B cell (primary cell): ENCODE data around the gene CUTA. TPM values are rescaled to one million over a fixed set of nuclear protein-coding genes. Genes with fewer than 3 reads are reported as not detected.
A peak's percentile ranks its signal among the peaks of the same experiment; 100 is the strongest.

ENCODE experiments used
- ATAC-seq: fragments of 200-7000 bp; cut with Tn5 transposase; one replicate; pipeline ENCODE4 v1.10.0; 2021; ENCODE audit warnings: low read depth, mild to moderate bottlenecking, moderate number of reproducible peaks, moderate library complexity
- CTCF ChIA-PET: fragments of 350-600 bp; sonication (Branson Sonifier 250); formaldehyde crosslinking; loops from one replicate; lab custom pipeline; 2021; ENCODE audit warnings: antibody characterized with exemption, inconsistent platforms; lab: Charles Lee
- POLR2A ChIA-PET: fragments of 350-600 bp; sonication (Branson Sonifier 250); formaldehyde crosslinking; loops from one replicate; lab custom pipeline; 2021; ENCODE audit warnings: antibody characterized with exemption; lab: Charles Lee
- DNase-seq: peaks from one replicate; pipeline ENCODE4 v3.0.0; 2013
- H2AFZ ChIP-seq: 2 replicates; pipeline ENCODE4 v1.6.1; 2012; ENCODE audit warnings: mild to moderate bottlenecking, low read depth, low read length; ENCODE audit not compliant: insufficient read depth, poor library complexity, severe bottlenecking
- H3K27ac ChIP-seq, 2 donors: 1 replicate in 1 of 2; 2 replicates in 1 of 2; pipeline ENCODE4 v1.5.1; 2012 to 2013; ENCODE audit warnings: low read length in 2 of 2, mild to moderate bottlenecking in 2 of 2, moderate library complexity in 1 of 2
- H3K27me3 ChIP-seq, 4 experiments: fragments of 200-600 bp in 1 of 4; sonication (generic) in 1 of 4; replicated peaks in 1 of 4; 1 replicate in 2 of 4; 2 replicates in 2 of 4; pipeline versions ENCODE4 v1.6.1 to v1.7.0; 2013 to 2016; ENCODE audit warnings: low read length in 3 of 4, mild to moderate bottlenecking in 2 of 4, mixed read lengths in 1 of 4, moderate library complexity in 1 of 4; ENCODE audit not compliant: insufficient read depth in 4 of 4, control insufficient read depth in 3 of 4; ENCODE audit errors: control extremely low read depth in 1 of 4
- H3K36me3 ChIP-seq, 2 experiments: replicated peaks in 1 of 2; 1 replicate in 1 of 2; 2 replicates in 1 of 2; pipeline versions ENCODE4 v1.6.1 to v1.7.1; 2013; ENCODE audit warnings: low read length in 1 of 2; ENCODE audit not compliant: insufficient read depth in 2 of 2, control insufficient read depth in 1 of 2; ENCODE audit errors: control extremely low read depth in 1 of 2, extremely low read depth in 1 of 2
- H3K4me1 ChIP-seq, 2 donors: fragments of 200-600 bp in 1 of 2; sonication (generic) in 1 of 2; 1 replicate in 1 of 2; 2 replicates in 1 of 2; pipeline versions ENCODE4 v1.5.1 to v1.6.1; 2013 to 2017; ENCODE audit warnings: low read length in 2 of 2; ENCODE audit not compliant: control insufficient read depth in 2 of 2, insufficient read depth in 2 of 2
- H3K4me2 ChIP-seq: replicated peaks from 2 replicates; pipeline ENCODE3; 2012; ENCODE audit warnings: mild to moderate bottlenecking, low read depth, low read length; ENCODE audit not compliant: poor library complexity, severe bottlenecking
- H3K4me3 ChIP-seq, 5 experiments: fragments of 200-600 bp in 1 of 5; sonication (generic) in 1 of 5; 1 replicate in 3 of 5; 2 replicates in 2 of 5; pipeline versions ENCODE4 v1.5.1 to v1.7.0; 2011 to 2016; ENCODE audit warnings: low read length in 4 of 5, mild to moderate bottlenecking in 4 of 5, low read depth in 2 of 5, control low read depth in 1 of 5, moderate library complexity in 1 of 5; ENCODE audit not compliant: insufficient read depth in 1 of 5; ENCODE audit errors: control extremely low read depth in 1 of 5, extremely low read depth in 1 of 5
- H3K79me2 ChIP-seq: fragments of 200-600 bp; sonication (generic); one replicate; pipeline ENCODE4 v1.6.0; 2016; ENCODE audit warnings: low read length; ENCODE audit not compliant: control insufficient read depth, insufficient read depth
- H3K9ac ChIP-seq: fragments of 200-600 bp; sonication (generic); 2 replicates; pipeline ENCODE4 v1.6.1; 2017; ENCODE audit warnings: mild to moderate bottlenecking, low read length, moderate library complexity
- H3K9me3 ChIP-seq, 3 donors: one replicate each; pipeline versions ENCODE4 v1.6.1 to v1.7.1; 2013; ENCODE audit warnings: low read length in 2 of 3; ENCODE audit not compliant: control insufficient read depth in 2 of 3, insufficient read depth in 1 of 3; ENCODE audit errors: control extremely low read depth in 1 of 3
- H4K20me1 ChIP-seq: 2 replicates; pipeline ENCODE4 v1.6.0; 2012; ENCODE audit warnings: mild to moderate bottlenecking, low read length; ENCODE audit not compliant: insufficient read depth, control insufficient read depth, poor library complexity, severe bottlenecking
- H3K27ac Mint-ChIP-seq: one replicate; pipeline ENCODE4 v1.8.0; 2021; ENCODE audit warnings: mixed read lengths
- H3K27me3 Mint-ChIP-seq: one replicate; pipeline ENCODE4 v1.8.0; 2021; ENCODE audit warnings: mixed read lengths
- H3K4me1 Mint-ChIP-seq: one replicate; pipeline ENCODE4 v1.8.0; 2021; ENCODE audit warnings: mixed read lengths
- H3K4me3 Mint-ChIP-seq: one replicate; pipeline ENCODE4 v1.8.0; 2021; ENCODE audit warnings: mixed read lengths
- H3K9me3 Mint-ChIP-seq: one replicate; pipeline ENCODE4 v1.8.0; 2022; ENCODE audit warnings: mixed read lengths; ENCODE audit not compliant: insufficient read depth
- CTCF ChIP-seq: fragments of 200-600 bp; IDR thresholded peaks from one replicate; pipeline ENCODE4 v1.8.0; 2022; ENCODE audit warnings: antibody characterized with exemption, mild to moderate bottlenecking
- EZH2 ChIP-seq: IDR thresholded peaks from 2 replicates; pipeline ENCODE4 v1.6.1; 2012; ENCODE audit warnings: borderline replicate concordance, low read depth, mild to moderate bottlenecking, moderate library complexity, low read length; ENCODE audit not compliant: insufficient read depth, poor library complexity, severe bottlenecking
- WGBS: methylation state at CpG from one replicate; pipeline ENCODE4 v1.1.5; 2013; ENCODE audit warnings: missing lambda C conversion rate; ENCODE audit not compliant: insufficient coverage; 5-methylcytosine and 5-hydroxymethylcytosine counted together
- intact Hi-C: fragments of 100-400 bp; cut with micrococcal nuclease; formaldehyde crosslinking; loops from one replicate; pipeline ENCODE4 v1.10.0; 2022
- polyA plus RNA-seq: library from polyadenylated mRNA; depleted of rRNA; stranded (reverse); fragments of >200 nt; gene quantifications from 2 replicates; pipeline ENCODE4 v1.2.3, GENCODE V29; 2012
- total RNA-seq, 2 donors: library from RNA; stranded (reverse); fragments of 120-200 nt in 1 of 2; gene quantifications; 1 replicate in 1 of 2; 2 replicates in 1 of 2; pipeline versions ENCODE4 v1.2.3 to v1.2.4, GENCODE V29; 2013 to 2022

The CUTA gene
- total and polyA plus RNA-seq, 2 donors (not counting 1 experiment from before 2014, with no cell fraction given) = 137 to 226 TPM

DNA sequence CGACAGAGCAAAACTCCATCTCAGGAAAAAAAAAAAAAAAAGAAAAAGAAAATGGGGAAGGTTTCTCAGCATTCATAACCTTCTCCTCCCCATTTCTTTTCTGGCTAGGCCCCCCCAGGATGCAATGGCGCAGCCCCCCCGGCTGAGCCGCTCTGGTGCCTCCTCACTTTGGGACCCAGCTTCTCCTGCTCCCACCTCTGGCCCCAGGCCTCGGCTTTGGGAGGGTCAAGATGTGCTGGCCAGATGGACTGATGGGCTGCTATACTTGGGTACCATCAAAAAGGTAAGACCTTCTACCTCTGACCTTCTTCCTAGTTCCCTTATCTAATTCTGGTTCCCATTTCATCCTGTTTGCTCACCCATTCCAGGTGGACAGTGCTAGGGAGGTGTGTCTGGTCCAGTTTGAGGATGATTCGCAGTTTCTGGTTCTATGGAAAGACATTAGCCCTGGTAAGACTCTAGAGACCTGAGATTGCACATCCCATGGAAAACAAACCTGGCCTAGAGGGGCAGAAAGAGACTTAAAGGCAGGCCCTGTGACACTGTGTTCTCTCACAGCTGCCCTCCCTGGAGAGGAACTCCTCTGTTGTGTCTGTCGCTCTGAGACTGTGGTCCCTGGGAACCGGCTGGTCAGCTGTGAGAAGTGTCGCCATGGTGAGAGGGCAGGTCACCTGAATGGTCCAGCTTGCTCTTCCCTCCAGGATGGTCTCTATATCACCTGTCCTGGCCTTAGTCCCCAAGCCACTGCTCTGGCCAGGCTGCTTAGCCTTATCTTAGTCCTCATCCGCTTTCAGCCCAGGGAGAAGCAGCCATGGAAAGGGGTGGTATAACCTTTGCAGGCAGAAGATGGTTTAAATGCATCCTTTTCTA is 5.5 kb downstream of the CUTA start:
- no peaks in the 10 kb centered on the region for H3K27me3 ChIP-seq
- peaks cover 66% of the 10 kb centered on the region for H3K4me1 Mint-ChIP-seq
- no peaks in the 10 kb centered on the region for H3K9me3 ChIP-seq
- 95% methylated on average over 4 of the region's 10 CpGs for WGBS
- intact Hi-C loops = no loop called here
- ATAC-seq = no peak
- no peaks in the 10 kb centered on the region for H3K9me3 Mint-ChIP-seq
- peak overlapping the region; percentile 96 for H3K9ac ChIP-seq
- H3K27ac ChIP-seq = peak overlapping the region; percentile 2 to 95
- TF ChIP-seq CTCF = no peak
- no peak for TF ChIP-seq EZH2
- H4K20me1 ChIP-seq = peaks cover 13% of the 10 kb centered on the region
- CTCF ChIA-PET = interaction anchor here (0.7 to 2.3 kb wide), 4 partner anchors 13 to 54 kb away, joined by 3 to 6 read pairs (median 4); partner anchors contain the start of gene KIFC1
- no peak overlapping the region for H3K4me3 ChIP-seq
- H3K36me3 ChIP-seq = peaks cover 0 to 44% of the 10 kb centered on the region in 2 experiments
- no peaks in the 10 kb centered on the region for H3K27me3 Mint-ChIP-seq
- H3K4me1 ChIP-seq = peaks cover 54 to 71% of the 10 kb centered on the region in 2 donors
- POLR2A ChIA-PET = interaction anchor here (1.4 kb wide), 1 partner anchor 14 kb away, joined by 9 read pairs; no protein-coding TSS in a partner anchor
- H3K79me2 ChIP-seq = peaks cover 44% of the 10 kb centered on the region
- H2AFZ ChIP-seq = no peak overlapping the region
- H3K4me2 ChIP-seq = peak overlapping the region; percentile 97
- peak overlapping the region; percentile 87 for H3K27ac Mint-ChIP-seq
- DNase-seq = no peak
- H3K4me3 Mint-ChIP-seq = peak overlapping the region; percentile 64

- CTCF ChIA-PET = interaction anchor here (1.3 kb wide), 1 partner anchor 20 kb away, joined by 3 read pairs; the partner anchor contains the start of gene KIFC1
- Histone ChIP-seq H3K9ac (peak overlapping the region; percentile 96), H3K4me2 (peak overlapping the region; percentile 97), H3K79me2 (peaks cover 36% of the 10 kb centered on the region), H3K4me1 (peaks cover 46 to 64% of the 10 kb centered on the region in 2 donors), H4K20me1 (peaks cover 13% of the 10 kb centered on the region), H2AFZ (no peak overlapping the region), H3K27me3 (no peaks in the 10 kb centered on the region), H3K4me3 (peak overlapping the region; percentile 71 to 85 (median 81)), H3K36me3 (peaks cover 0 to 44% of the 10 kb centered on the region in 2 experiments), H3K9me3 (no peaks in the 10 kb centered on the region), H3K27ac (peak overlapping the region; percentile 93 to 95)
- ATAC-seq (no peak), DNase-seq (no peak)
- H3K27ac Mint-ChIP-seq = peak overlapping the region; percentile 89
- TF ChIP-seq CTCF (no peak), EZH2 (no peak)
- POLR2A ChIA-PET = interaction anchor here (0.6 to 1.5 kb wide), 7 partner anchors 15 to 1811 kb away, joined by 3 to 11 read pairs (median 7); partner anchors contain the start of genes RPS18, RXRB, VPS52 and ZBTB9
- H3K27me3 Mint-ChIP-seq = no peaks in the 10 kb centered on the region
- H3K4me3 Mint-ChIP-seq = peak overlapping the region; percentile 87
- H3K4me1 Mint-ChIP-seq = peaks cover 58% of the 10 kb centered on the region
- WGBS = 78% methylated on average over 6 of the region's 6 CpGs
- intact Hi-C loops = loop anchor here (2.0 kb wide), 1 partner anchor 113 kb away; the partner anchor contains the start of gene RGL2
- no peaks in the 10 kb centered on the region for H3K9me3 Mint-ChIP-seq
Observed at GRCh38 chr6:33411632-33412005, 6.3 kb downstream of the CUTA start.
